AG09309 (cell line): Measurements from ENCODE around the gene ELMO1.

ENCODE experiments used
- DNase-seq: peaks from one replicate; pipeline ENCODE4 v3.0.0-alpha.2; 2010; ENCODE audit warnings: low read depth
- H3K4me3 ChIP-seq: 2 replicates; pipeline ENCODE4 v1.5.1; 2011; ENCODE audit warnings: mild to moderate bottlenecking, low read depth, low read length, moderate library complexity; ENCODE audit not compliant: control insufficient read depth
- TF ChIP-seq, protein P1 (sequence below): IDR thresholded peaks from 2 replicates; pipeline ENCODE4 v1.5.1; 2011; ENCODE audit warnings: mild to moderate bottlenecking, low read depth, low read length, inconsistent platforms; ENCODE audit not compliant: insufficient read depth, control insufficient read depth; ENCODE audit errors: missing control alignments

The ELMO1 gene

DNA sequence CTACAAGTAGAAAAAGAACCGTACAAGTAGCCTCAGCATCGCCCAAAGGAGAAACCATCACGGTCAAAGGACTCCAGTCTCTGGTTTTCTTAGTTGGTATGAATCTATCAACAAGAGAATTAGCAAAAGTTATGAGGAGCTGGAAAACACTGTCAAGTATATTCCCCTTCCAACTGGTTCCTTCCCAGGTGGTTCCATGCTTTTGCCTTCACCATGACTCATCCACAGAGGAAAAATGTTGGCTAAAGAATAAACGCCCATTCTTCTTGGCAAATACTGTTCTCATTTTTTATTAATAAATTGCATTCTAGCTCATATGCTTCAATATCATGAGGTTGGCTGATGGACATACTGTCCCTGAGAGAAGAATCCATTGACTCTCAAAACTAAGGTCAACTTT lies 6.4 kb downstream of the ELMO1 start:
- TF ChIP-seq, protein P1, sequence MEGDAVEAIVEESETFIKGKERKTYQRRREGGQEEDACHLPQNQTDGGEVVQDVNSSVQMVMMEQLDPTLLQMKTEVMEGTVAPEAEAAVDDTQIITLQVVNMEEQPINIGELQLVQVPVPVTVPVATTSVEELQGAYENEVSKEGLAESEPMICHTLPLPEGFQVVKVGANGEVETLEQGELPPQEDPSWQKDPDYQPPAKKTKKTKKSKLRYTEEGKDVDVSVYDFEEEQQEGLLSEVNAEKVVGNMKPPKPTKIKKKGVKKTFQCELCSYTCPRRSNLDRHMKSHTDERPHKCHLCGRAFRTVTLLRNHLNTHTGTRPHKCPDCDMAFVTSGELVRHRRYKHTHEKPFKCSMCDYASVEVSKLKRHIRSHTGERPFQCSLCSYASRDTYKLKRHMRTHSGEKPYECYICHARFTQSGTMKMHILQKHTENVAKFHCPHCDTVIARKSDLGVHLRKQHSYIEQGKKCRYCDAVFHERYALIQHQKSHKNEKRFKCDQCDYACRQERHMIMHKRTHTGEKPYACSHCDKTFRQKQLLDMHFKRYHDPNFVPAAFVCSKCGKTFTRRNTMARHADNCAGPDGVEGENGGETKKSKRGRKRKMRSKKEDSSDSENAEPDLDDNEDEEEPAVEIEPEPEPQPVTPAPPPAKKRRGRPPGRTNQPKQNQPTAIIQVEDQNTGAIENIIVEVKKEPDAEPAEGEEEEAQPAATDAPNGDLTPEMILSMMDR, result no peak
- DNase-seq, result no peak
- H3K4me3 ChIP-seq, result no peak overlapping the region

DNA sequence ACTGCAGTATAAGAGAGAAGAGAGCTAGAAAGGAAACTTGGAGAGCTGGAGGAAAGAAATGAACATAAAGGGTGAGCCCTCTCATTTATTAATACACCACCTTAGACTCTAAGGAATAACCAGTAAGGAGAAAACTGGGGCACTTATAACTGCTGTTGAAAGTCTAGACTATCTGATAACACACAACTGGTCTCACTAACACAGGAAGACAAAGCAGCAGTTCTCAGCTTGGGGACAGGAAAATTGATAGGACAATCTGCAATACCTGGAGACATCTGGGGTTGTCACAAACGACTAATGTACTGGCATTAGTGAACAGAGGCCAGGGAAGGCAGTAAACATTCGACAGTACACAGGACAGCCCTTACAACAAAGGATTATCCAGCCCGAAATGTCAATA lies 6.8 kb downstream of the ELMO1 start:
- no peak for DNase-seq
- TF ChIP-seq, protein P1, result no peak
- H3K4me3 ChIP-seq, result no peak overlapping the region

DNA sequence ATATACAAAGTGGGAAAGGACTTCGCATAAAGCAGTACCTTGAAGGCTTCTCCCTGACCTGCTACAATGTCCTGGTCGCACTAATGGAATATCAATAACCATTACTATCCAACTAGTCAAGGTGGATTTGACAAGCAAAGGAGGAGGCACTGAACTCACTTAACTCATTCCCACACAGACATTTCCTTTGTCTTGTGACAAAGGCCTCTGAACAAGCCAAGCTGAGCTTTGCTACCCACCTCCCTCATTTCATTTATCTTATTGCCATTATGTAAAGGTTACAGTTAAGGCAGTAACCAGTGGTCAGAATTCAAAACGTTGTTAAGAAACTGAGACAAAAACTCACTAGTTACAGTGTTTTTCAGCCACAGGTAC lies 7.3 kb downstream of the ELMO1 start:
- TF ChIP-seq, protein P1, result no peak
- no peak for DNase-seq
- no peak overlapping the region for H3K4me3 ChIP-seq

DNA sequence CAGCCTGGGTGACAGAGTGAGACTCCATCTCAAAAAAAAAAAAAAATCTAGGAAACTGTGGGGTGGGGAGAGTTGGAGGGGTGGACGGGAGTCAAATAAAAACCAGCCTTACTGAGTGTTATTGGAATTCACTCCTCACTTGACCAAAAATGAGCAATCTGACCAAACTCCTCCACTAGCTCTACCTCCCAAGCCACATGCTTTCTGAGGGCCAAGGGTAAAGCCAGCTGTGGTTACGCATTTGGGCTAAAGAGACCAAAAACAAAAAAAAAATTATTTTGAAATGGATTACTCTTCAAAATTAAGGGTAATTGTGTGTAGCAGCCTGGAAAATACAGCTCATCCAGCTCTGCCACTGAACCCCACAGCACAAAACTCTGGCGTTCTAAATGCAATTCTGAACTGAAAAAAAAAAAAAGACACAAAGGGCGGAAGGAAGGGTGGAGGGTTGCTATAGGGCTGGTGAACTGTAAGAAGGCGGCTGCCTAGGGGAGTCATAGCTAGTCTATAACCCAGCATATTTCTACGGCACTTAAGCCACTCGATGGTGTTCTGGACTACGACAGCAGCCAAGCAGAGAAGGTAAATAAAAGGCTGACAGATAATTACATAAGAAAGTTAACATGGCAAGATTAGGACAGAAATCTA lies 7.8 kb downstream of the ELMO1 start:
- no peak overlapping the region for H3K4me3 ChIP-seq
- TF ChIP-seq, protein P1, result no peak
- DNase-seq, result no peak

DNA sequence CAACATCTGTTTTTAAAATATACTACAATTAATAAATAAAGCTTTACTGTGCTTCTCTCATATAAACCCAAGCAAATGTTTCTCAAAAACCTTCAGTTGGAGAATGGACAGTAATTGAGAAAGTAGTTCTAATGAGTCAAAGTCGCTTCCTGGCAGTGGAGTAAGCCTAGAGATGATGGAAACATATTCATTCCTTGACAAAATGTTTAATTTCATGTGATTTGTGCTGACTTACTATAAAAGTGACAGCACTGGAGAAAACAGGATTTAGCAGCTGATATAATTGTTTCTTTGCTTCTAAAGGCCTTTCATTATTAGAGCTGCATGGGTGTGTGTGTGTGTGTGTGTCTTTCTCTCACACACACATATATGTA lies 9.0 kb downstream of the ELMO1 start:
- TF ChIP-seq, protein P1, result no peak
- no peak for DNase-seq
- H3K4me3 ChIP-seq, result no peak overlapping the region

DNA sequence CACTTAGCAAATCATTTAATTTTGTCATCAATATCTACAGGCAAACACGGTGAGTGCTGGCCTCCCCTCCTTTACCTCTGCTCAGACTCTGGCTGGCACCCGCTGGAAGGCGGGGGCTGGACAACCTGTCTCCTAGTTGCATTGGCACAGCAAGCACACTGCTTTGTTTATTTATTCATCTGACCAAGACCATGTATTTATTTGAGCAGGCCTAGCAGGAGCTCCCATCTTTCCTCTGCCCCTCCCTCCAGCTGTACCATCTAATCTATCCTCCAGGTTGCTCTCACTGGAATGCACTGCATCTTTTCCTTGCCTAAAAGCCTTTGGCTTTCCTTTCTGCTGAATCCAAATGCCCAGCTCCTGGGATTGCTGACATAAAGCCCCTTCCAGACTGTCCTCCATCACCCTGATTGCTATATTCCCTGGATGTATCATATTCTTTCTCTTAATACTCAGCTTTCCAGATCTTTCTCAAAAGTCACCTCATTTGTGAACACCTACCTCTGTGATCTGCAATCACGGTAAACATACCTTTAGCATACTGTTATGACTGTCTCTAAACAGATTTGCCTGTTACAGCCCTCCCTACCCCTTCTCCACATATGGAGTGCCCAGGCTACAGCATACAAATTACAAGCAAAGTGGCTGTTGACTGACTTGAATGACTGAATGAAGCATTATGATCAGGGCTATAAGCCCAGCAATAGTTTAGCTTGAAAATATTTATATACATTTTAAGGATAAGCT lies 9.6 kb downstream of the ELMO1 start:
- TF ChIP-seq, protein P1, result no peak

More for the DNA sequence above, 9.6 kb downstream of the ELMO1 start:
- no peak overlapping the region for H3K4me3 ChIP-seq
- no peak for DNase-seq
